HG02885 (cell line): ENCODE data around the gene ADARB1.

Experiments
- ATAC-seq: cut with Tn5 transposase; IDR thresholded peaks from one replicate; pipeline ENCODE4 v1.9.1; 2021; ENCODE audit warnings: mild to moderate bottlenecking; ENCODE audit not compliant: unreplicated experiment, poor library complexity

The ADARB1 gene

DNA sequence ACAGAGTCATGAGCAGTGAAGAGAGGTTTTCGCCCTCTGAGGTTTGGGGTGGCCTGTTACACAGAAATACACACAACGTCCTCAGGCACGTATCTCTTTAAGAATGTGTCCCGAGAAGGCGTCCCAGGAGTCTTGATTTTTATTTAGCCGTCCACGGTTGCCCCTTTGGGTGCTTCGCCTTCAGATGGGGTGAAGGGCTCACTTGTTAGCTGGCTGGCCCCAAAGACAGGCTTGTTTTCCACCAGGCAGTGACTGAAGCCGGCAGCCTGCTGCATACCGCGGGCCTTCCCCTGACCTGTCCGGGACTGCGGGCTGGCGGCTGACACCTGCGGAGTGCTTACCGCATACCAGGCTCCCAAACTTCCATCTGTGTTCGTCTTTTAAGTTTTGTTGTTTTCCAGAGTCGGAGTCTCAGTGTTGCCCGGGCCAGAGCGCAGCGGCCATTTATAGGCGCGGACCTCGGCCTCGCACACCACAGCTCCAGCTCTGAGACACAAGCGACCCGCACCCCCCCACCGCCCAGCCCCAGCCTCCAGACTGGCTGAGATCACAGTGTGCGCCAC lies 1.6 kb upstream of the ADARB1 start:
- ATAC-seq: no peak

DNA sequence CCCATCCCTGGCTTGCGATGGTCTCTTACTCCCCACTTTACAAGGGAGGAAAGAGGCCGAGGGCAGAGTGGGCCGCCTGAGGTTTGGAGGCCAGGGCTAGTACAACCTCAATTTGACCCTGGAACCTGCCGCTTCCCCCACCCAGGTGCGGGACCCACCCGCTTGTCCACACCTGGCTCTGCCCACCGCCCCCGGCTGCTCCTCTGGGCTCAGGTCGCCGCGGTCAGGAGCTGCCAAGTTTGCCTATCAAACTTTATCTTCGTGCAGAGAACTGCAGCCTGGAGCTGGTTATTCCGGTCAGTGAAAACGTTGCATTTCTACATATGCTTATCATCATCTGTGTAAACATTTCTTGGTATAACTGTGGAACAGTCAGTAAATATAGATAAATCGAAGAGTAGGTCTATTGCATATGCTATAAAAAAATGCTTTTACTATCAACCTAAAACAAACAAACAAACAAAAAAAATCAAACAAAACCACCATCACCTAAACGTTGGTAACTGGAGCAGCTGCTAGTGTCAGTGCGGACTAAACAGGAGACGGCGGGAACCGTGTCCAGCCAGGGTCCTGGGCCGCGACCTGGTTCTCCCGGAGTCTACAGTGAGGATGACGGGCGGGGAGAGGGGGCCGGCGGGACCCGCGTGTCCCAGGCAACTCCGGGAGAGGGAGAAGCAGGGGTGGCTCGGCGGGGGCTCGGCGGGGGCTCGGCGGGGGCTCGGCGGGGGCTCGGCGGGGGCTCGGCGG lies 906 bp upstream of the ADARB1 start:
- ATAC-seq: no peak

DNA sequence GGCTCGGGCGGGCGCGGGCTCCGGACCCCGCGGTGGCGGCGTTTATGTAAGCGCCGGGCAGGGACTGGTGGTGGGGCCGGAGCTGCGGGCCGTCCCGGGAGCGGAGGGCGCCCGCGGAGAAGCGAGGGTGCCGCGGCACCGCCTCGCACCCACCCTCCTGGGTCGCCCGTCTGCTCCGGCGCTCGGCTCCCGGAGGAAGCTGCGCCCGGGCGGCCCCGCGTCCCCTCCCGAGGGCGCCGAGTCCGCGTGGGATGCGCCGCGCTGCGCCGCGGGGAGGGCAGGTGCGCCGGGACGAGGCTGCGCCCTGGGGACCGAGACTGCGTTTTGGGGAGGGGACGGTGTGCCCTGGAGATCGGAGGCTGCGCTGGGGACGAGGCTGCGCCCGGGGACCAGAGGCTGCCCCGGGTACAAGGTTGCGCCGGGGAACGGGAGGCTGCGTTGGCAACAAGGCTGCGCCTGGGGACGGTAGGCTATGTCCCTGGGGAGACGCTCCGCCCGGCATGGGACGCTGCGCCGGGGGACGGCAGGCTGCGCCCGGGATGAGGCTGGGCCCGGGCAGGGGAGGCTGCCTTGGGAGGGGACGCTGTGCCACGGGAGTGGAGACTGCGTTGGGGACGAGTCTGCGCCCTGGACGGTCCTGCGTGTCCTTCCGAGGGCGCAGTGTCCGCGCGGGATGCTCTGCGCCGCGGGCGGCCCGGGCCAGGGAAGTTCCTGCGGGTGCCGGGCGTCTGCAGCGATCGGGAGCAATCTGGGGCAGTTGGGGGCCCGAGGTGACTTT lies 627 bp downstream of the ADARB1 start:
- peak; percentile 28 for ATAC-seq

DNA sequence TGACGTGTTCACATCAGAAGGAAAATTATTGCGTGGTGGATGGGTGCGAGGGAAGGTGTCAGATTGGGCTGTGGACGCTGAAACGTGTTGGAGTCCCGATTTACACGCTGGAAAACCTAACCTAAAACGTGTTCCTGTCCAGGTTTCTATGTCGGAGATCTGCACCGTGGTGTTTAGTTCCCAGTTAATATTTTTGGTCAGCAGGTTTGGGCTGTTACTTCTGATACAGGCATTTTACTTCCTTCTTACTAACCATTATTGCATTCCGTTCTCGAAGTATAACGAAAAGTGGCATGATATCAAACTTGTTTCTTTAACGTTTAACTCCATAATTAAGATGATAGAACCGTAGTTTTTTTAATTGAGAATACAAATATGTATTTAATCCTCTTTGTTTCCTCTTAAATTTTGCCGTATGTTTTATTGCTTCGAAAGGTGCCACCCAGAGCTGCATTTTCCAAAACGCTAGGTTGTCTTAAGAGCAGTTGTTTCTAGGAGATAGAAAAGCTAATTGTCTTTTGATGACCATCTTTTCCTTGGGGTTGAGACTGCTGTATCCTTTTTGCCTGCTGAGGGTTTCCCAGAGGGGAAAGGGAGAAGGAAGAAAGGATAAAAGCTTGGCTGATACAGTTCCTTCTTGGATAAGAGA lies 1.3 kb downstream of the ADARB1 start:
- no peak for ATAC-seq

GRCh38 chr21:45076245-45076711 lies 1.9 kb downstream of the ADARB1 start:
- ATAC-seq: no peak

GRCh38 chr21:45078371-45078770 lies 4.0 kb downstream of the ADARB1 start:
- no peak for ATAC-seq

DNA sequence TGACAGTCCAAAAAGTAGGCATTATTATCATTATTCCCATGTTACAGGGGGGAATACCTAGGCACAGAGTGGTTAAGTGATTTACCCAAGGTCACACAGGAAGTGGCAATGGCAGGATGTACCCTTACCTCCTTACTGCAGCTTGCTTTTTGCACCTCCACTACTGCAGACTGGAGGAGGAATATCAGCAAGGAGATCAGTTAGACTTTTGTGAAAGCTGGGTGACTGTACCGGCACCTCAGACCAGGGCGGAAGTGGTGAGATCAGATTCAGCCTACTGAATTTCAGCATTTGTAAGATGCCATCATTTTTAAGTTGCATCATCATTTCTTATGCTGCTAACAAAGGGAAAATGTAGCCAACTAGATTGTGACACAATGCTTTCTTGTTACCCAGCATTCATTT lies 4.5 kb downstream of the ADARB1 start:
- no peak for ATAC-seq

- no peak for ATAC-seq
Observed at GRCh38 chr21:45079351-45079750, 5.0 kb downstream of the ADARB1 start.

GRCh38 chr21:45080232-45080631 lies 5.9 kb downstream of the ADARB1 start:
- no peak for ATAC-seq

DNA sequence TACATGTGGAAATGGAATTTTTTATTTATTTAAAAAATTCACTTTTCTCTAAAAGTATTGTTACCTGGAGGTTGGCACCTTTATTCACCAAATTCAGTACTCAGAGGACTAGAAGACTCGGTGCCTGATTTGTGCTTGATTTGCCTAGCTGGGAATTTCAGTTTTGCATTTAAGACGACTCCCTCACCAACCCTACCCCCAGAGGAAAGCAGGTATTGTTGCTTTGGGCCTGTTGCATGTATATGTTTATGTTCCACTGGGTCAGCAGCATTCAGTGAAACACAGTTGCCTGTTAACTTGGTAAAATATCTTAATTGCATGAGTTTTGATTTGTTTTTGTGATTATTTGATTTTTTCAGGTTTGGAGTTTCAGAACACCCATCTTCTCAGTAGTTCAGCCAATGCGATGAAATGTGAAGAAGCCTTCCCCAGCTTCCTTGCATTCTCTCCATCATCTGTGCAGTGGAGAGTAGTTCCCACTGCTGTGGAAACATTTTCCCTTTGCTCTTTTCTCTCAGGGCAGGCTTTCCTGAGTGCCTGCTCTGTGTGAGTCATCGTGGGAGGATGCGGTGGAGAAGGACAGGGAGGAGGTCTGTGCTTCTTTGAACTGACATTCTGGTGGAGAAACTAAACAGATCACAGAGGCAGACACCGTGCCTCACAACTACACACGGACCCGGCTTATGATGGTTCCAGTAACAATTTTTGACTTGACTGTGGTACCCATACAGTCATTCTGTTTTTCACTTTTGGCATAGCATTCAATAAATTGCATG lies 6.4 kb downstream of the ADARB1 start:
- ATAC-seq: no peak

DNA sequence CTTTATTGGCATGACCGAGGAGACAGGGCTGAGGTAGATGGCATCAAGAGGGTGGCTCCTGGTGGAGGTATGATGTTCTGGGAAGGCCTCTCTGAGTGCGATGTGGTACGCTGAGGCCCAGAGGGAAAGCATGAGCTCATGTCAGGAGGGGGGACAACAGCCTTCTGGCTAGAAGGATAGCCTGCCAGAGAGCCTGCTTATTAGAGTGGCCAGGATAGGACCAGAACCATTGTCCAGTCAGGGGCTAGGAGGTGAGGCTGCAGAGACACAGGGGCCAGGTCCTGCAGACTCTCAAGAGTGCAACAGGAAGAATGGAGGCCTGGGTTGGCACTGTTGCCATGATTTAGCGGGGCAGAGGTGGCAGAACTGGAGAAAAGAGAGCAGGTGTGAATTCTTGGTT lies 7.3 kb downstream of the ADARB1 start:
- ATAC-seq: no peak

DNA sequence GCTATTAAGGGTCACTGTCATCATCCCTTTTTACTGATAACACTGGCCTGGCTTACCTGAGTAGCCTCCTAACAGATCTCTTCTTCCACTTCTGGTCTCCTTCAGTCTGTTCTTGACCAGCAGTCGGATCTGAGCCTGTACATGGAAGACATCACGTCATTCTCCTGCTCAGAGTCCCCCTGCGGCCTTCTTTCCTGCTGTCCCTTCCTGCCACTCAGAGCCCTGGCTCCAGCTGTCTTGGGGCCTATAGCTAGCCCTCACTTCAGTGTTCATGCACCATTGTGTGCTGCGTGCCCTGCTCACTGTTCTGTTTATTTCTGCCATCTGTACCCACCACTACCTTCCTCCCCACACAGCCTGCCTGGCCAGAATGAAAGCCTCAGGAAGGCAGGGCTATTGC lies 8.4 kb downstream of the ADARB1 start:
- no peak for ATAC-seq

DNA sequence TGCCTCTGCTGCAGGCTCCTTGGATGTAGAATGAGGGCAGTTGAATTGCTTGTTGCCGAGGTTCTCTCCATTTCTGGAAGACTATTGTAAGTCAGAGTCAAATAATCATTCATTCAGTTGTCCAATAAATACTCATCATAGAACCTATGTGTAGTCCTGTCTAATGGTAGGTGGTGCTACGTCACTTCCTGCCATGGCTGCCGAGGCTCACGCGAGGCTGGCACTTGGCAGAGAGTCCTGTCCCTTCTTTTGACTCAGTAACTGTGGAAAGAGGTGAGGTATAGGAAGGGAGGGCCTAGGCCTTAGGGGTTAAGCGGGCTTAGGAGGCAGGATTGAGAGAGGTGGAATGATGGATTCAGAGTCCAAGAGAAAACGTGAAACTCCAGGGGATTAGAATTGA lies 9.7 kb downstream of the ADARB1 start:
- ATAC-seq: no peak

- ATAC-seq: no peak
Observed at GRCh38 chr21:45084881-45085536, 10.6 kb downstream of the ADARB1 start.

DNA sequence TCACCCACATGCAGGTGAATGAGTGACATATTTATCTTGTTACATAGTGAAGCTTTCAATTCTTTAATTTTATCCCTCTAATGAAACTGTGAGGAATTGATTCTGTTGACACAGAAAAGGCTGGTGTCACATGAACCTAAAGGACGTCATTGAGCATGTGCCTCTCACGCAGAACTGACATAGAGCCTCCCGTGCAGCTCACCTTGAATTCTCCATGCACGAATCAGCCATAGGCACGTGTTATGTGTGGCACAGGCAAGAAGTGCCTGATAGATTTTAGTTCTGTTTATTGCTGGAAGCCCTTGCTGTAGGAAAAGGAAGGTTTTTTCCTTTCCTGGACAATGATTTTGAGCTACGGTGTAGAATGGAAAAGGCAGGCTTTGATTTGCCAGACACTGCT lies 11.3 kb downstream of the ADARB1 start:
- no peak for ATAC-seq

- no peak for ATAC-seq
Observed at GRCh38 chr21:45086337-45086958, 12.1 kb downstream of the ADARB1 start.

DNA sequence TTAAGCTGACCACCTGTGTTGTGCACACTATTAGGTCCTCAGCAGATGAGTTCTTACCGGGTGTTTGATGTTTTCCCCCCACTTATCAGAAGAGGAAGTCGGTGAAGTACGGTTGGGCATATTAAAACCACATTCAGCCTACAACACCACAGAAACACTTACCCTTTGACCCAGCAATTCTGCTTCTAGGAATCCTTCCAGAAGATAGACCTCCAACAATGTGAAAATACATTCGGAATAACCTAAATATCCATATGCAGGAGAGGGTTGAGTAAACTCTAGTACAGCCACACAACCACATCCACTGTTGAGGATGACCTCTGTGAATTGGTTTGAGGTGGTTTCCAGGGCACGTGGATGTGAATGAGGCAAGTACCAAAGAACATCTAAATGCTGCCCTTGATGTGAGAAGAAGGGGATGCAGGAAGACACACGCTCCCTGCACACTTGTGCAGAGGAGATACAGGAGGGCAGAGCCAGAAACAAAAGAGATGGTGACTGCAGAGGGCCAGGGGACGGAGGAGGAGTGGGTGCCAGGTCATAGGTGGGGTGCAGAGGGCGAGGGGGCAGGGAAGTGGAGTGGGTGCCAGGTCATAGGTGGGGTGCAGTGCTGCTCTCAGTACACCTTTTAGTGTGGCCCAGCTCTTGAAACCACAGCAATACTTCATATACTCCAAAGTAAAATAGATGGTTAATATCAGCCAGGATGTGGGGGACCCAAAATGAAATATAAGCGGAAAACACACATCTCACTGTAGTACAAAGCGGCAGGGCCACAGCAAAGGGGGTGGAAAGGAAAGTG lies 12.8 kb downstream of the ADARB1 start:
- ATAC-seq: no peak

DNA sequence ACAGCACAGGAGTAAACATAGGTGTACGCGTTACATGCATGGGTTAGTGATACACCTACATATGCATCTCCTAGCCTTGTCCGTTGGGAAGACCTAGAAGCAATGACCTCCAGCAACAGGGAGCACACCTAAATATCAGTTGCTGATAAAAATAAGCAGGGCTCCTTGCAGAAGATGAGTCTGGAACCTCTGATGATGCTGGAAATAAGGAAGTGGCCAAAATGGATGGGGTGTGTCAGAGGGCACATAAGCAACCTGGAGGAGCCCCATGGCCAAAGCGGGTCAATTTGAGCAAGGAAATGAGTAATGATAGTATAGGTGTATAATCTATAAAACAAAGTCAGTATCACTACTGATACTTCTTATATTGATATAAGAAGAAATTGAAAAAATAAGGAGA lies 13.7 kb downstream of the ADARB1 start:
- ATAC-seq: no peak
